Spinal cord (tissue), 10 donors: ENCODE results near the gene SNX13. TPM values are rescaled to one million over a fixed set of nuclear protein-coding genes. Genes with fewer than 3 reads are reported as not detected.

ENCODE experiments used
- DNase-seq, 6 donors: peaks; one replicate each; pipeline versions ENCODE4 v3.0.0 to v3.0.0-alpha.2; 2013 to 2015; ENCODE audit warnings: low spot score in 6 of 6, low read depth in 4 of 6
- H3K27ac ChIP-seq: one replicate; pipeline ENCODE4 v1.5.1; 2013; ENCODE audit warnings: low read depth, low read length, control low read depth
- H3K27me3 ChIP-seq: one replicate; pipeline ENCODE4 v1.6.1; 2013; ENCODE audit warnings: low read length; ENCODE audit not compliant: control insufficient read depth, insufficient read depth
- H3K36me3 ChIP-seq: one replicate; pipeline ENCODE4 v1.6.1; 2013; ENCODE audit warnings: low read length; ENCODE audit not compliant: control insufficient read depth, insufficient read depth
- H3K4me1 ChIP-seq: one replicate; pipeline ENCODE4 v1.6.1; 2013; ENCODE audit warnings: low read length; ENCODE audit not compliant: control insufficient read depth, insufficient read depth
- H3K4me3 ChIP-seq: one replicate; pipeline ENCODE4 v1.5.1; 2013; ENCODE audit warnings: low read depth, low read length, control low read depth
- H3K9me3 ChIP-seq: one replicate; pipeline ENCODE4 v1.6.1; 2013; ENCODE audit warnings: low read length; ENCODE audit not compliant: control insufficient read depth, insufficient read depth
- WGBS: methylation state at CpG from one replicate; pipeline ENCODE4 v1.1.5; 2013; ENCODE audit warnings: missing lambda C conversion rate; ENCODE audit not compliant: insufficient coverage; 5-methylcytosine and 5-hydroxymethylcytosine counted together
- polyA plus RNA-seq, 2 donors: library from polyadenylated mRNA; unstranded; fragments of 120-200 nt; gene quantifications; one replicate each; pipeline ENCODE4 v1.2.1, GENCODE V29; 2013; ENCODE audit not compliant: insufficient read length in 2 of 2
- total RNA-seq, 2 donors: library from RNA; depleted of rRNA in 1 of 2; stranded (reverse); fragments of 120-200 nt in 1 of 2; fragments of >200 nt in 1 of 2; gene quantifications; one replicate each; pipeline versions ENCODE4 v1.2.3 to v1.2.4, GENCODE V29; 2013 to 2014
- donor health status: healthy.

SNX13 gene
- total and polyA plus RNA-seq, 4 donors, result 27.9 to 97.6 (median 56.7) TPM

GRCh38 chr7:17781491-17782215 is 158.6 kb downstream of the SNX13 start:
- Histone ChIP-seq H3K9me3 (no peaks in the 10 kb centered on the region), H3K4me3 (no peak overlapping the region), H3K27ac (no peak overlapping the region), H3K27me3 (no peaks in the 10 kb centered on the region), H3K4me1 (no peaks in the 10 kb centered on the region), H3K36me3 (no peaks in the 10 kb centered on the region)
- WGBS, result 80% methylated on average over 2 of the region's 7 CpGs
- peak in 1 of 6 donors; percentile 37 for DNase-seq

- H3K4me1 ChIP-seq, result no peaks in the 10 kb centered on the region
- H3K27me3 ChIP-seq, result no peaks in the 10 kb centered on the region
- 100% methylated on average over 1 of the region's 1 CpG for WGBS
- DNase-seq, result no peak
- H3K9me3 ChIP-seq, result no peaks in the 10 kb centered on the region
- H3K27ac ChIP-seq, result no peak overlapping the region
- H3K4me3 ChIP-seq, result no peak overlapping the region
- H3K36me3 ChIP-seq, result no peaks in the 10 kb centered on the region
Measured at GRCh38 chr7:17779381-17779780, 160.9 kb downstream of the SNX13 start.

DNA sequence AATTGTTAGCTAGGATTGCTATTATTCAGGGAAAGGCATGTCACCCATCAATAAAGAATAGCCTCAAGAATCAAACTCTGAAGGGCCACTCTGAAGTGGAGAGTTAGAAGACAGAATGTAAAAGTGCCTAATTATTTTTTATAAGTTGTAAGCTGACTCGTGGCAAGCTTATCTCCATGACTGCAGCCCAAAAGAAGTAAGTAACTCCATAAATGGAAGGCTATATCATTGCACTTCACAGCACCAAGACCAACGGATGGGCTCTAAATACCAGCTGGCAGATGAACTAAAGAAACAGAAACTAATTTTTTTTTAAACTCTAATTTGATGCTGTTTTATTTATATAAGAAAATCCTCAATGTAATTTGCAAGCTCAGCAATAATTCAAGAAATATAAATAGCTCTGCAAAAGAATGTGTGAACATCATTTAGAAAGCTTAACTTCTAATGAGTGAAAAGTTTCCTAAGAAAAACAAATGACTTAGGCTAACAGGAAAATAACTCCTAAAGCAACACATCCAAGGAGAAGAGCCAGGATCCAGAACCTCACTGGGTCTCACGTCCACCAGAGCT is 165.5 kb downstream of the SNX13 start:
- peaks cover 2% of the 10 kb centered on the region for H3K4me1 ChIP-seq
- no peaks in the 10 kb centered on the region for H3K27me3 ChIP-seq
- H3K9me3 ChIP-seq, result no peaks in the 10 kb centered on the region
- H3K4me3 ChIP-seq, result no peak overlapping the region
- no peak for DNase-seq
- no peaks in the 10 kb centered on the region for H3K36me3 ChIP-seq
- 61% methylated on average over 2 of the region's 3 CpGs for WGBS
- H3K27ac ChIP-seq, result no peak overlapping the region

DNA sequence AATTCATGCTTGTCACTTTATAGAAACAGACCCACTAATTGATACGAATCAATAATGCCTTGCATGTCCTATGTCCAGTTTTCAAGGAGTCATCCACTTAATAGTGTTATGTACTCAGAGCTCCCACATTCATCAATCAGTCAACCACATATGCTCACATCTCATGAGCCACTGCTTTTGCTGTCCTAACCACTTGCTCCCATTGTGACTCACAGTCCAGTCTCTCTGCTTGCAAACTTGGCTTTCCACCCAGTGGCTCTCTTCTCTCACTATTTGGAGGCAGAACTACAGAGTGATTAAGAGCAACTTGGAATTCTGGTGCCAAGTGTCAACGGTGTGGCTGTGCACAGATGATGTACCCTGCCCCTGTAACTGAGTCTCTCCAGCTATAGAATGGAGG is 166.0 kb downstream of the SNX13 start:
- WGBS, result 100% methylated on average over 1 of the region's 2 CpGs
- no peak for DNase-seq
- H3K27ac ChIP-seq, result no peak overlapping the region
- H3K9me3 ChIP-seq, result no peaks in the 10 kb centered on the region
- H3K36me3 ChIP-seq, result no peaks in the 10 kb centered on the region
- peaks cover 2% of the 10 kb centered on the region for H3K4me1 ChIP-seq
- no peak overlapping the region for H3K4me3 ChIP-seq
- no peaks in the 10 kb centered on the region for H3K27me3 ChIP-seq

DNA sequence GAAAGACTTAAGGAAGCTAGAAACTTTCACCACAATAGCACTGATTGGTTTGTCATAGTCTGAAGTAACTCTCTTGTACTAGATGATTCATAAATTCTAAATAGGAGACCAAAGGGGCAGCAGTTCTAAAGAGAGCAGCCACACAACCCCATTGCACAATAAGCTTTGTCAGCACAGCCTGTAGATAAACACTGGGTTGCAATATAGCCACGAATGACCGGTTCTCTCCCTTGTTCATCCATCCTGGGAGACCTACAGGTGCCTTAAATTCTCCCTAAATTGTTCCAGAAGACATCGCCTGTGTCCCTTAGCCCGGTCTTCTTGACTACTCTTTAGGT is 167.0 kb downstream of the SNX13 start:
- H3K4me3 ChIP-seq, result no peak overlapping the region
- H3K9me3 ChIP-seq, result no peaks in the 10 kb centered on the region
- H3K27me3 ChIP-seq, result no peaks in the 10 kb centered on the region
- peaks cover 2% of the 10 kb centered on the region for H3K4me1 ChIP-seq
- DNase-seq, result no peak
- no peak overlapping the region for H3K27ac ChIP-seq
- H3K36me3 ChIP-seq, result no peaks in the 10 kb centered on the region
- WGBS, result 87% methylated on average over 4 of the region's 4 CpGs

DNA sequence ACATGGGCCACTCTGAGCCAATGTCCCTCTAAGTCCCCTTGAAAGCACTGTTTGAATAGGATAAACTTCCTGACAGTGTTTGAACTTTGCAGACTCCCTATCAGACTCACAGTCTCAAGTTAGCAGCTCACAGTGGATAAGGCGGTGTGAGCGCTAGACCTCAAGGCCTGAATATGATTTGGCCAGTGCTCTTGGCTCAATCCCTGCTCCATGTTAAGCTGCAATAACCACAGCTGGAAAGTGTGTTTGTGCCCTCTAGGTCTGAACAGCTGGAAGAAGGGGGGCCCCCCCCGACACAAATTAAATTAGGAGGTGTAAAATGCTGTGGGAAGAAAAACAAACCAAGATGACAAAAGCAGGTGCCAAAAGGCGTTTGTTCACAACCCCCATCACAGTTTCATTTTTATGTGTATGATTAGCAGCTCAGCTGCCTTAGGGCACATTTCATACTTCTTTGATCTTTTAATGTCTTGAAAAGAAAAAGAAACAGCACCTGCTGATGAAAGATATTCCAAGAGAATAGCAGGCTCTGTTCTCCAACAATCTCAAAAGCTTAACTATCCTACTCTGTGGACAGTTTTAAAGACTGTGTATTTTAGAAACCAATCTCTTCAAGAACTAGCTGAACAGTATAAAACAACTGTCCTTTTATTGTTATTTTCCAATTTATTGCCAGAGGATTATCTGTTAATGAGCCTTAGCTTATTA is 167.6 kb downstream of the SNX13 start:
- Histone ChIP-seq H3K27ac (no peak overlapping the region), H3K36me3 (no peaks in the 10 kb centered on the region), H3K27me3 (no peaks in the 10 kb centered on the region), H3K4me1 (peaks cover 2% of the 10 kb centered on the region), H3K4me3 (no peak overlapping the region), H3K9me3 (no peaks in the 10 kb centered on the region)
- DNase-seq, result peak in 1 of 6 donors; percentile 39
- 80% methylated on average over 1 of the region's 4 CpGs for WGBS

DNA sequence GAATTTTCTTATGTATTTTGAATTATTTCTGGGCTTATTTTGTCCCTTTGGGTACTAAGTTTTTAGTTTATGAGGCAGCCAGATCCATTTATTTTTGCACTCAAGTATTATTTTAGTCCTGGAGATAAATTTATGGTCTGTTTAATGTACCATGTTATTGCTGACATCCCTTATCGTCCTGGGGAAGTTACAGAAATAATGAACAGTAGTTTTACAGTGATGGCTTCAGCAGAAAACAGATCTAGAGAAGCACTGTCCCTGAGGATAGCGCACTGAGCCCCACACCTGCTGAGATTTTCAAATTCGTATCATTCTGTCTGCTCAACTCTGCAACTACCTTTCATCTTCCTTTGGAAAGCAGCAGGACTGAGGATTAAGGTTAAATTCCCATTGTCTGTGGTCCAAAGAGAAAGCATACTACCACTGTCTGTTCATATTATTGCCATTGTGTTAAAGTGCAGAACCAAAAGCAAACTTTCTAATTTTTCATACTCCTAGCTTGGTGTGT is 168.3 kb downstream of the SNX13 start:
- peak in 1 of 6 donors; percentile 74 for DNase-seq
- H3K36me3 ChIP-seq, result no peaks in the 10 kb centered on the region
- no peaks in the 10 kb centered on the region for H3K27me3 ChIP-seq
- no peak overlapping the region for H3K27ac ChIP-seq
- H3K4me1 ChIP-seq, result peaks cover 2% of the 10 kb centered on the region
- 0% methylated on average over 1 of the region's 3 CpGs for WGBS
- no peaks in the 10 kb centered on the region for H3K9me3 ChIP-seq
- H3K4me3 ChIP-seq, result no peak overlapping the region

DNA sequence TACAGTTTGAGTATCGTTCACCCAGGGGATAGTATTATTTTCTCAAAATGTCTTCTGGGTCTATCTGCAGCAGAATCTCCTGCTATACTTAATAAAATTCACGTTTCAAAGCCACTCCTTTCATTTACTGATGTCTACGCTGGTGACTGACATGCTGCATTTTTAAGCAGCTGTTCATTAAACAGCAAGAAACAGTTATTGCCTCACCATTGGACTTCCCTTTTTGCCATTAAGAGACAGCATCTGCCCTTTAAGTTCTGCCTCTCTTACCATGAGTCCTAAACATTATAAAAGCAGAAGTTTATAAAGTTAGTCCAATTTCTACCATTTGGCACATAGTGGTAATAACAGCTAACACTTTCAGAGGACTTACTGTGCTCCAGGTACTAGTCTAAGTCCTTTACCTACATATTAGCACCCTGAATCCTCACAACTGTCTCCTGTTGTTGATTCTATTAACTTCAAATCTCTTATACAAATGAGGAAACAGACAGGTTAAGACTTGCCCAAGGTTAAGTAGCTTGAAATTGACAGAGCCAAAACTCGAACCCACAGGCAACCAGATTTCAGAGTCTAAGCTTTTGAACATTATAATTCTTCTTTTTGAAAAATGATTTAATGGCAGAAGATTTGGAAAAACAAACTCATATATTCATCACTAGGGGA is 169.5 kb downstream of the SNX13 start:
- Histone ChIP-seq H3K9me3 (no peaks in the 10 kb centered on the region), H3K4me1 (peaks cover 2% of the 10 kb centered on the region), H3K27me3 (no peaks in the 10 kb centered on the region), H3K27ac (no peak overlapping the region), H3K36me3 (no peaks in the 10 kb centered on the region), H3K4me3 (no peak overlapping the region)
- DNase-seq, result no peak
- 69% methylated on average over 2 of the region's 4 CpGs for WGBS

DNA sequence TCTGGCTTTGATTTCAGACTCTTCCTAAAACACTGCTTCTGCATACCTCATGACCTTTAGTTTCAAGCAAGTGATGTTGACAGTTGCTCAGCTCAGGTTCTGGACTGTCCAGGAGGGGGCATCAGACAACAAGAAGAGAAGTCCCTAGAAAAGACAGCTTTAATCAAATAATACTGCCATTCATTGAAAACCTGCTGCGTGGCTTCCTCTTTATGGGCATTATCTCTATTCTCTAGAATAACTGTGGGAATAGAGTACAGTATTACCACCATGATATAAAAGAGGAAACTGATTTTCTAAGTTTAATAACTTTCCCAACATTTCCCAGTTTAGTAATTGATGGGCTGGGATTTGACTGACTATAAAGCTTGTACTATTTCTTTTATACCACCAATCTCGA is 170.4 kb downstream of the SNX13 start:
- Histone ChIP-seq H3K27me3 (no peaks in the 10 kb centered on the region), H3K36me3 (no peaks in the 10 kb centered on the region), H3K27ac (no peak overlapping the region), H3K4me3 (no peak overlapping the region), H3K4me1 (peaks cover 2% of the 10 kb centered on the region), H3K9me3 (no peaks in the 10 kb centered on the region)
- no CpG with 5 or more reads among the region's 2 CpGs for WGBS
- peak in 4 of 6 donors; percentile 26 to 86 (median 58) for DNase-seq
